ENCODE data around the gene TEX55.
"Not testable (repeated sequence)": the region's sequence is repeated elsewhere in the genome, so short reads cannot be mapped to it uniquely, and the experiment has no call there.

The TEX55 gene

DNA sequence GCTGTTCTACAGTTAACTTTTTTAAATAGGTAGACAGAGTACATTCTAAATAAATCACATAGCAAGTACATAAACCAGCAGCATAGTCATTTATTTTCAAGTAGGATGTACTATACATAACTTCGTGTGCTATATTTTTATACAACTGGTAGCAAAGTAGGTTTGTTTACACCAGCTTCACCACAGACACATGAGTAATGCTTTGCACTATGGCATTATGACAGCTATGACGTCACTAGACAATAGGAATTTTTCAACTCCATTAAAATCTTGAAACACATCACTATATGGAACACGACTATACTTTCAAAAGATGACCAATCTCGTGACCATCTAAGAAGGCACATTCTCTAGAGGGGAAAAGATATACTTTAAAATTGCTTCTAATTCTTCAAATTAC is 3.5 kb downstream of the TEX55 start:
- H3K9me3 ChIP-seq = no peaks in the 10 kb centered on the region
- no peak for DNase-seq
- H3K4me3 ChIP-seq (ENCODE audit: low read depth, low read length) = no peak overlapping the region
- TF ChIP-seq, protein P1, sequence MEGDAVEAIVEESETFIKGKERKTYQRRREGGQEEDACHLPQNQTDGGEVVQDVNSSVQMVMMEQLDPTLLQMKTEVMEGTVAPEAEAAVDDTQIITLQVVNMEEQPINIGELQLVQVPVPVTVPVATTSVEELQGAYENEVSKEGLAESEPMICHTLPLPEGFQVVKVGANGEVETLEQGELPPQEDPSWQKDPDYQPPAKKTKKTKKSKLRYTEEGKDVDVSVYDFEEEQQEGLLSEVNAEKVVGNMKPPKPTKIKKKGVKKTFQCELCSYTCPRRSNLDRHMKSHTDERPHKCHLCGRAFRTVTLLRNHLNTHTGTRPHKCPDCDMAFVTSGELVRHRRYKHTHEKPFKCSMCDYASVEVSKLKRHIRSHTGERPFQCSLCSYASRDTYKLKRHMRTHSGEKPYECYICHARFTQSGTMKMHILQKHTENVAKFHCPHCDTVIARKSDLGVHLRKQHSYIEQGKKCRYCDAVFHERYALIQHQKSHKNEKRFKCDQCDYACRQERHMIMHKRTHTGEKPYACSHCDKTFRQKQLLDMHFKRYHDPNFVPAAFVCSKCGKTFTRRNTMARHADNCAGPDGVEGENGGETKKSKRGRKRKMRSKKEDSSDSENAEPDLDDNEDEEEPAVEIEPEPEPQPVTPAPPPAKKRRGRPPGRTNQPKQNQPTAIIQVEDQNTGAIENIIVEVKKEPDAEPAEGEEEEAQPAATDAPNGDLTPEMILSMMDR (IDR thresholded peaks at IDR 0.05; ENCODE audit: low read depth, low read length) = no peak
- H3K4me1 ChIP-seq = no peaks in the 10 kb centered on the region
- H3K36me3 ChIP-seq = no peaks in the 10 kb centered on the region
- H3K27me3 ChIP-seq = no peaks in the 10 kb centered on the region

DNA sequence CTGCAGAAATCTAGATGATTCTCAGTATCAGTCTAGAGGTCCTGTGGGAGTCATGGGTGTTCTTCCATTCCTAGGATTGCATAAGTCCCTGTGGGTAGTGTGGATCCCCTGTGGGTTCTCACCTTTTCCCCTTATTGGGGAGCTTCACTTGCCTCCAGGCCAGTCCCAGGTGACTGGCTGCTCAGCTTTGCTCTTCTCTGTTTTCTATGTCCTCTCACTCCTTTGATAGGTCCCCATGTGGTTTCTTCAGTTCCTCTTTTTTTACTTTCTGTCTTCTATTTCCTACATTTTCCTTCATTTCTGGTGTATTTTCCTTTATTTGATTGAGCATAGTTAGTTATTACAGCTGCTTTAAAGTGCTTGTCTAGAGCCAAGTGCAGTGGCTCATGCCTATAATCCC is 10.9 kb downstream of the TEX55 start:
- DNase-seq = no peak
- Histone ChIP-seq H3K36me3 (no peaks in the 10 kb centered on the region), H3K4me3 (ENCODE audit: low read depth, low read length) (no peak overlapping the region), H3K27me3 (peaks cover 13% of the 10 kb centered on the region), H3K9me3 (no peaks in the 10 kb centered on the region), H3K4me1 (no peaks in the 10 kb centered on the region)
- TF ChIP-seq, protein P1 (IDR thresholded peaks at IDR 0.05; ENCODE audit: low read depth, low read length) = no peak

- H3K27me3 ChIP-seq = peaks cover 15% of the 10 kb centered on the region
- no peaks in the 10 kb centered on the region for H3K4me1 ChIP-seq
- no peaks in the 10 kb centered on the region for H3K36me3 ChIP-seq
- DNase-seq = no peak
- TF ChIP-seq, protein P1 (IDR thresholded peaks at IDR 0.05; ENCODE audit: low read depth, low read length) = no peak
- no peak overlapping the region for H3K4me3 ChIP-seq (ENCODE audit: low read depth, low read length)
- no peaks in the 10 kb centered on the region for H3K9me3 ChIP-seq
These were observed 12.0 kb downstream of the TEX55 start for GRCh38 chr3:119157971-119158370.

GRCh38 chr3:119160361-119160760 is 14.4 kb downstream of the TEX55 start:
- TF ChIP-seq, protein P1 (IDR thresholded peaks at IDR 0.05; ENCODE audit: low read depth, low read length) = no peak
- no peak for DNase-seq
- Histone ChIP-seq H3K4me3 (ENCODE audit: low read depth, low read length) (no peak overlapping the region), H3K4me1 (no peaks in the 10 kb centered on the region), H3K9me3 (no peaks in the 10 kb centered on the region), H3K36me3 (no peaks in the 10 kb centered on the region), H3K27me3 (peaks cover 14% of the 10 kb centered on the region)

- DNase-seq = no peak
- TF ChIP-seq, protein P1 (IDR thresholded peaks at IDR 0.05; ENCODE audit: low read depth, low read length) = no peak
- Histone ChIP-seq H3K9me3 (no peaks in the 10 kb centered on the region), H3K36me3 (no peaks in the 10 kb centered on the region), H3K4me1 (no peaks in the 10 kb centered on the region), H3K4me3 (ENCODE audit: low read depth, low read length) (no peak overlapping the region), H3K27me3 (peaks cover 9% of the 10 kb centered on the region)
These were observed 14.8 kb downstream of the TEX55 start for GRCh38 chr3:119160815-119161214.

DNA sequence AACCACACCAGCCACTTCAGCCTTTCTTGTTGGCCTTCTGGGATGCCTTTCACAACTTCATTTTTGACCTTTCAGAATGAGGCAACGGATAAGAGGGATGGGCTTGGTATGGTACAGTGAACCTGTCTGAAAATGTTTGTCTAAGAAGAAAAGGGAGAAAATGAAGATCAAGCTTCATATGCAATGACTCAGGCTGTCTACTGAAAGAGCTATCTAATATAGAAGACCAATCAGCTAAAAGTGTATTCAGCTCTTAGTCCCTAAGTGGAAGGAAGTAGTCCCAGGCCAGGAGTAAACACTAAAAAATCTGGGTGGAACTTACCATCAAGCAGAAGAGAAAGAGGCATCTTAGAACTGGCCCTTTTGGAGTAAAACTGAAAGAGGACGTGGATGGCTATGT is 15.3 kb downstream of the TEX55 start:
- DNase-seq = no peak

GRCh38 chr3:119164745-119165144 is 18.8 kb downstream of the TEX55 start:
- not testable (repeated sequence) for DNase-seq; H3K27me3 ChIP-seq; H3K9me3 ChIP-seq; H3K4me3 ChIP-seq (ENCODE audit: low read depth, low read length); H3K4me1 ChIP-seq; H3K36me3 ChIP-seq

More for the DNA sequence above, 15.3 kb downstream of the TEX55 start:
- no peaks in the 10 kb centered on the region for H3K4me1 ChIP-seq
- H3K36me3 ChIP-seq = no peaks in the 10 kb centered on the region
- H3K4me3 ChIP-seq (ENCODE audit: low read depth, low read length) = no peak overlapping the region
- TF ChIP-seq, protein P1 (IDR thresholded peaks at IDR 0.05; ENCODE audit: low read depth, low read length) = no peak
- peaks cover 9% of the 10 kb centered on the region; the same call in 1 of the 2 replicates for H3K27me3 ChIP-seq
- H3K9me3 ChIP-seq = no peaks in the 10 kb centered on the region

Measured in BE2C (cell line).